Stimulated activated CD4-positive, alpha-beta T cell treated with anti-CD3 and anti-CD28 coated beads, Interleukin-2, amount 100 ng/mL, for 48 hours (primary cell): ENCODE results near the gene LAGE3.

Experiments used
- DNase-seq, 2 donors: peaks; one replicate each; pipeline ENCODE4 v3.0.0-alpha.2; 2020

Gene LAGE3

GRCh38 chrX:154473683-154474082 is 5.4 kb downstream of the LAGE3 start:
- no peak for DNase-seq

GRCh38 chrX:154472685-154473632 is 6.1 kb downstream of the LAGE3 start:
- DNase-seq, result no peak

DNA sequence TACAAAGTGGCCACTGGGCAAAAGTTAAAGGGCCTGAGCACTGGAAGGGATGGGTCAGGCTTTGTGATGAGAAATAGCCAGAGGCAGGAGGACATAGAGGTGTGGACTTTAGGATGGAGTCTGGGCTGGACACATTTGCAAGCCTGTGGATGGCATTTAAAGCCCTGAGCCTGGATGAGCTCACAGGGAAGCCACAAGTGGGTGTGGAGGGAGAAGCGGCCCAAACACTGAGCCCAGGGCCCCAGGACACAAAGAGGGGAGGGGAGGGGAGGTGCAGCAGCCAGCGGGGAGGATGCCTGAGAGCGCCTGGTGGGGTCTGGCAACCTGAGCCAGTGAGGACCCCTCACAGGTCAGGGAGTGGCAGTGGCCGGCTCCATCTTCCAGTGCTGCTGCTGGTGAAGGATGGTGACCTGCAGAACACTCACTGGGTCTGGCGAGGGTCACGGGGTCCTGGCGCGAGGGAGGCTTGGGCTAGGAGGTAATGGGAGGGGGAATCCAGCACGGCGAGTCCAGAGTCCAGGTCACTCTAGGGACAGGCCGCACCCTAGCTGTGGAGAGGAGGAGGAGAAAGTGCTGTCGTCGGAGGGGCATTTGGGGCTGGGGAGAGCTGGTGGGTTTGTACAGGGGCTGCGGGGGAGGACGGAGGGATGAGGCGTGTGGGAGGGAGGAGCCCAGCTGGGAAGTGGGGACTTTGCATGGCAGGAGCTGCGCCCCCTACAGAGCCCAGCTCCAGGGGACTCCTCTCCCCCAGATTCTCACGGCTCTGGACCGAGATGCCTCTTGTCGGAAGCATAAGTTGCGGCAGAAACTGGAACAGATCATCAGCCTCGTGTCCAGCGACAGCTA is 7.0 kb downstream of the LAGE3 start:
- no peak for DNase-seq

GRCh38 chrX:154470914-154471568 is 8.0 kb downstream of the LAGE3 start:
- no peak for DNase-seq

DNA sequence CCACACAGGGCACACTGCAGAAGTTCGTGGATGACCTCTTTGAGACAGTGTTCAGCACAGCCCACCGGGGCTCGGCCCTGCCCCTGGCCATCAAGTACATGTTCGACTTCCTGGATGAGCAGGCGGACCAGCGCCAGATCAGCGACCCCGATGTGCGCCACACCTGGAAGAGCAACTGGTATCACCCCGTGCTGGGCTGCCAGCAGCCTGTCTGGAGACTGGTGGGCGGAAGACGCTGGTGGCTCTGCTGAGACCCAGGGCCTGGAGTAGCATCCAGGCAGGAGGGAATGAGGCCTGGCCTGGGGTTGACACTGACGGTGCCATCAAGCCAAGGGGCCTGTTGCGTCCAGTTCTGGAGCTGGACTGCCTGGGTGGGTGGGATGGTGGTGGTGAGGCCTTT is 8.6 kb downstream of the LAGE3 start:
- no peak for DNase-seq

- DNase-seq, result no peak
Observed at GRCh38 chrX:154469880-154470279, 9.2 kb downstream of the LAGE3 start.

DNA sequence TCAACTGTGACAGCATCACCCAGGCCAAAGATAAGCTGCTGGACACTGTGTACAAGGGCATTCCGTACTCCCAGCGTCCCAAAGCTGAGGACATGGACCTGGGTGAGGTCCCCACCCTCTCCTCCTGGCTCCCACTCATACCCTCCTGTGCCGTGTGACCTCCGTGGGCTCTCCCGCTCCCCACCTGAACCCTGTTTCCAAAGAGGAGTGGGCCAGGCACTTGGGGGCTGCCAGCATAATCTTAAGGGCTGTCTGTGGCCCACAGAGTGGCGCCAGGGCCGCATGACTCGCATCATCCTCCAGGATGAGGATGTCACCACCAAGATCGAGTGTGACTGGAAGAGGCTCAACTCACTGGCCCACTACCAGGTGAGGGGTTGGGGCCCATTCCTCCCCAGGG is 10.0 kb downstream of the LAGE3 start:
- DNase-seq, result no peak

GRCh38 chrX:154468217-154468616 is 10.9 kb downstream of the LAGE3 start:
- DNase-seq, result no peak

- no peak for DNase-seq
Observed at GRCh38 chrX:154467556-154467955, 11.5 kb downstream of the LAGE3 start.

DNA sequence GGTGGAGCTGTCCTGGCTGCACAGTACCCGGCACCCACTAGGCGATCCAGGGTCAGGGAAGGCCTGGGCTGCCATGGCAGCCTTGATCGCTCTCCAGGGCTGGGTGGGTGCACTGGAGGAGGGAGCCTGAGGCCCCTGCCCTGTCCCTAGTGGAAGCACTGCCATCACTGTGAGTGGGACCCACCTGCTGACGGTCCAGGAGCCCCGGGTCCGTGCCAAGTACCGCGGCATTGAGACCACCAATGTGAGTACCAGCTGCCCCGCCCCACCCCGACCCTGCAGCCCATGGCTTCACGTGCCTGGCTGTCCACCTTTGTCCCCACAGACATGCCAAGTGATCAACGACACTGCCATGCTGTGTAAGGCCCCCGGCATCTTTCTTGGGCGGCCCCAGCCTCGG is 12.2 kb downstream of the LAGE3 start:
- no peak for DNase-seq

DNA sequence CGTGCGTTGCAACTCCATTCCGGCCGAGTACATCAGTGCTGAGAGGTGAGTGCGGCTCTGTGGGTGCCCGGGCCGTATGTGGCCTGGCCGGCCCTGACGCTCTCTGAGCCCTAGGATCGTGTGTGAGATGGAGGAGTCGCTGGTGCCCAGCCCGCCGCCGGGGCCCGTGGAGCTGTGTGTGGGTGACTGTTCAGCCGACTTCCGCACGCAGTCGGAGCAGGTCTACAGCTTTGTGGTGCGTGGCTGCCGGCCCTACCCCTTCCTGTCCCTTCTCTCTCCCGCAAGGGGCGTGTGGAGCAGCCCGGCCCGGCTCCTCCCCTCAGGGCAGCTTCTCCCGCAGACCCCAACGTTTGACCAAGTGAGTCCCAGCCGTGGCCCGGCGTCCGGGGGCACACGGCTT is 13.0 kb downstream of the LAGE3 start:
- no peak for DNase-seq

- no peak for DNase-seq
Observed at GRCh38 chrX:154465601-154466000, 13.5 kb downstream of the LAGE3 start.

DNA sequence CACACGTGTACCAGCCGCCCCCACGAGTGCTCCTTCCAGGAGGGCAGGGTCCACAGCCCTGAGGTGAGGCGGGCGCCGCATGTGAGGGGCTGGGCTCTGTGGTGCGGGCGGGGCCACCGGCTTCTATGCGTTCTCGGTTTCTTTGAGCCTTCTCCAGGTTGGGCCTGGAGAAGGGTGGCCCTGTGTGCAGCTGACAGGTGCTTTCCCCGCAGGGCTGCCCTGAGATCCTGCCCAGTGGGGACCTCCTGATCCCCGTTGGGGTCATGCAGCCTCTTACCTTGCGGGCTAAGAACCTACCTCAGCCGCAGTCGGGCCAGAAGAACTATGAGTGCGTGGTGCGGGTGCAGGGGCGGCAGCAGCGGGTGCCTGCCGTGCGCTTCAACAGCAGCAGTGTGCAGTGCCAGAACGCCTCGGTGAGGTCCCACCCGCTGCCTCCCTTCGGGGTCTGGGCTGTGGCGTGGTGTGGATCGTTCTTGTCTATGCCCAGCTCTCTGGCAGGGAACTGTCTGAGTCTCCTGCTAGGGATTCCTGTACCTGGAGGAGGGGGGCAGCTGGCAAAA is 14.2 kb downstream of the LAGE3 start:
- DNase-seq, result no peak

GRCh38 chrX:154463611-154464220 is 15.4 kb downstream of the LAGE3 start:
- no peak for DNase-seq

- no peak for DNase-seq
Observed at GRCh38 chrX:154462396-154462795, 16.7 kb downstream of the LAGE3 start.

- no peak for DNase-seq
Observed at GRCh38 chrX:154460326-154460725, 18.8 kb downstream of the LAGE3 start.

DNA sequence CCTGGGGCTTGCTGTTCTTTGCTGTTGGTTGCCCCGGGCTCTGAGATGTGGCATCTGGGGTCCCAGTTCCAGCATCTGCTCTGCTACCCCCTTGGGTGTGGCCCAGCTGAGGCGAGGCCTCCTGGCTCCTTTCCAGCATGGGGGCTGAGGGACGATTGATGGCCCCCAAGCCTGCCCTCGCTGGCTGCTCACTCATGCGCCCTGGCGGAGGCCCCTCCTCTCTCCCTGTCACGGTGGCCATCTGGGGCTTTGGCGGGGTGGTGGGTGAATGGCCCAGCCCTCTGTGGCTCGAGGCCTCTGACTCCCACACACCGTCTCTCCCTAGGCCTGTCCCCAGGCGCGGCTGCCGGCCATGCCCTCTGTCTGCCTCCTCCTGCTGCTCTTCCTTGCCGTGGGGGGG is 19.2 kb downstream of the LAGE3 start:
- DNase-seq, result no peak

DNA sequence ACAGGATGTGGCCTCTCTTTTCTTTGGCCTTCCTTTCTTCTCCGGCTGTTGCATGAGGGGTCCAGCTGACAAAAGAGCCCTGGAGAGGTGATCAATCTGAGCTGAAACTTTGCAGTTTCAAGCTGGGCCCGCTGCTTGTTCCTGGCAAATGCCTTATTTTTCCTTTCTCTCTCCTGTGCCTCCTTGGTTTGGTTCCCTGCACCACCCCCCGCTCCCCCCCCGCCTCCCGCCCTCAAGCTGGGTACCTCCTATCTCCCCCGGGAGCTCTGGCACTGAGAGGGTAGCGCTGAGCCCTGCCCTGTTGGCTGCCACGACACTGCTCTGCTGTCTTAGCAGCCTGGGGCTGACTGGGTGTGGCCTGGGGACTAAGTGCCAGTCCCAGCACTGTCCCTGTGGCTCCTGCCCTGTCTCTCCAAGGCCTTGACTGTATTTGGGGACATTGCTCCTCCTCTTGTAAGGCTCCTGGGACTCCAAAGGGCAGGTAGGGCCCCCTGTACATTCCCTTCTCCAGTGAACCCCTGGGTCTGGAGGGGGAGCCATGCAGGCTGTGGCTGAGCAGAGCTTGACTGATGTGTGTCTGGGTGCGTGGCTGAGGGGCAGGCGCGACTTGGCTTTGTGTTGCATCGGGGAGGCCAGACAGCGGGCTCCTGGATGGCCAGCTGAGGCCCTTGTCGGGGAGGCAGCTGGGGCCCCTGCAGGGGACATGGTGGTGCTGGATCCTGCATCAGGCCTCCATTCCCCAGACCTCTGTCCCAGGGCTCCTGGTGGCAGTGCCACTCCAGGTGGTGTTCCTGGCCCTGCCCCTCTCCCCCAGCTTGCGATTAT is 19.9 kb downstream of the LAGE3 start:
- no peak for DNase-seq

DNA sequence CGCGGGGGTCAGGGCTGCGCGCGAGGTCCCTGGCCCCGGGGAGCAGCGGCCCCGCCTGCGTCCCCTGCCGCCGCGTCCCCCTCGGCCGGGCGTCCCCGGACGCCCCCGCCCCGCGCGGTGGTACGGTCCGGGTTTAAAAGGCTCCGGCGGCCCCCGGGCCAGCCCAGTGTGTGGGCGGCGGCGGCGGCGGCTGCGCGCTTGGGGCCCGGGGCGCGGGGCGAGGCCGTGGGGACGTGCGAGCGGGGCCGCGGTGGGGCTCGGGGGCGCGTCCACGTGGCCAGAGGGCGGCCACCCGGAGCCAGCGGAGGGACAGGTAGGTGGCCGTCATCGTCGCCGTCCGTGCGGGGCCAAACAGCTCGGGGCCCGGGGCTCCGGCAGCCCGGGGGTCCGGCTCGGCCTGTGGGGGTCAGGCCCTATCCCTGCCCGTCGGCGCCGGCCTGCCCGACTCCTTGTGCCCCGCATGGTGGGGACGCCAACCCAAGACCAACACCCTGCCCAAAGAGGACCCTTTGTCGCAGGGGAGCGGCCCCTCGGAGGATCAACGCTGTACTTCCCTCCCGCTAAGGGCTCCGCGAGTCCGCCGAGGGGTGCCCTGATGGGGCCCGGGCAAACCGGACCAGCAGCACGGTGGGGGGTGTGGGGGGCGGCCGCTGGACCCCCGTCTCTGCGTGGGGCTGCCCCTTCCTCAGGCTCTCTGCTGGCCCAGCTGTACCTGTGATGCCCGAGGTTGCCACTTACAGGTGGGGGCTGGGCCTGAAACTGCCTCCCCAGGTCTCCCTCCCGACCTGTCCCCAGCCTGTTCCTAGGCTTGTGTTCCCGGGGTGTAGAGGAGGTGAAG is 20.7 kb downstream of the LAGE3 start, which contains the start of gene PLXNA3:
Gene PLXNA3 (plus strand): TSS at position 166 of the 838 bp plus-strand sequence. CDS start 1,903 bp downstream, outside the sequence.
- DNase-seq, result peak; percentile 48 to 58

GRCh38 chrX:154457491-154458115 is 21.5 kb downstream of the LAGE3 start:
- peak; percentile 25 to 26 for DNase-seq
